Neural cell (in vitro differentiated cells): Measurements from ENCODE around the gene CDRT4.

Experiments
- EP300 ChIP-seq: fragments of 450-650 bp; conservative IDR thresholded peaks from 2 replicates; pipeline ENCODE4 v1.6.1; 2014; ENCODE audit warnings: antibody characterized with exemption, mild to moderate bottlenecking, moderate library complexity; ENCODE audit not compliant: poor library complexity, severe bottlenecking
- POLR2AphosphoS5 ChIP-seq: IDR thresholded peaks from 2 replicates; pipeline ENCODE4 v1.6.1; 2012
- SMC3 ChIP-seq: fragments of 450-650 bp; conservative IDR thresholded peaks from 2 replicates; pipeline ENCODE4 v1.6.1; 2014; ENCODE audit warnings: antibody characterized with exemption, mild to moderate bottlenecking, moderate library complexity; ENCODE audit not compliant: poor library complexity
- TF ChIP-seq, protein P1 (sequence below): fragments of 450-650 bp; IDR thresholded peaks from 2 replicates; pipeline ENCODE4 v1.5.1; 2014; ENCODE audit warnings: antibody characterized with exemption, mild to moderate bottlenecking, moderate library complexity; ENCODE audit not compliant: poor library complexity, severe bottlenecking
- TF ChIP-seq, protein P2 (sequence below): IDR thresholded peaks from 2 replicates; pipeline ENCODE4 v1.6.1; 2012; ENCODE audit warnings: borderline replicate concordance

DNA sequence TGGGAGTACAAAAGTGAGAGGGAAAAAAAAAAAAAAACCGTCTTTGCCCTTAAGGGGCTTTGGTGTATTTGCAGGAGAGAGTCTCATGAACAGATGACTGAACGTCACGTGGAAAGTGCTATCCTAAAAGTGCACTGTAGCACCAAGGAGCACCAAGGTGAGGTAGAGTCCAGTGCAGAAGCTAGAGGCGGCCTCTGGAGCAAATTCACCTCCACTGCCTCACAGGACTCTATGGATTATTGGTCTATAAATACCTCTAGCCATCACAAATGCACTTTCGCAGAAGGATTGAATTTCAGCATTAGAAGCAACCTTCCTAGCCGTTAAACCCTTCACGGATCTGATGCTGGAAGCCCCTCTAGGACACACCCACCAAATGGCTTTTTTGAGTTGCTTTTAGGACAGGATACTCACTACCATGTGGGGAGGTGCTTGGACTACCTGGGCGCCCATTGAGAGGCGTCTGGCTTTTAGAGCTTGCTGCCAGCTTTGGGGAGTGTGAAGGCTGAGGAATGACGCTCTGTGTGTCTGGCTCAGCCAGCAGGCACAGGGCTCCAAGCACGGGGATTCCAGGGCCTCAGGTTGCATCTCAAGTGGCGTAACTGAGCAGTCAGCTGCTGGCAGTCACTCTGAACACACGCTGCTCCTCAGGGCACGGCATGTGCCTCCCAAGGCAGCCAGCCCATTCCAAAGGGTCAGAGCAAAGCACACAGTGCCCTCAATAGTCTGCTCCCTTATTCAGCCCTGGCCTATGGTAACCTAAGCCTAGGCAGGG is 52.7 kb downstream of the CDRT4 start:
- TF ChIP-seq, protein P1, sequence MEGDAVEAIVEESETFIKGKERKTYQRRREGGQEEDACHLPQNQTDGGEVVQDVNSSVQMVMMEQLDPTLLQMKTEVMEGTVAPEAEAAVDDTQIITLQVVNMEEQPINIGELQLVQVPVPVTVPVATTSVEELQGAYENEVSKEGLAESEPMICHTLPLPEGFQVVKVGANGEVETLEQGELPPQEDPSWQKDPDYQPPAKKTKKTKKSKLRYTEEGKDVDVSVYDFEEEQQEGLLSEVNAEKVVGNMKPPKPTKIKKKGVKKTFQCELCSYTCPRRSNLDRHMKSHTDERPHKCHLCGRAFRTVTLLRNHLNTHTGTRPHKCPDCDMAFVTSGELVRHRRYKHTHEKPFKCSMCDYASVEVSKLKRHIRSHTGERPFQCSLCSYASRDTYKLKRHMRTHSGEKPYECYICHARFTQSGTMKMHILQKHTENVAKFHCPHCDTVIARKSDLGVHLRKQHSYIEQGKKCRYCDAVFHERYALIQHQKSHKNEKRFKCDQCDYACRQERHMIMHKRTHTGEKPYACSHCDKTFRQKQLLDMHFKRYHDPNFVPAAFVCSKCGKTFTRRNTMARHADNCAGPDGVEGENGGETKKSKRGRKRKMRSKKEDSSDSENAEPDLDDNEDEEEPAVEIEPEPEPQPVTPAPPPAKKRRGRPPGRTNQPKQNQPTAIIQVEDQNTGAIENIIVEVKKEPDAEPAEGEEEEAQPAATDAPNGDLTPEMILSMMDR: no peak
- TF ChIP-seq POLR2AphosphoS5: no peak
- TF ChIP-seq SMC3: no peak
- TF ChIP-seq, protein P2, sequence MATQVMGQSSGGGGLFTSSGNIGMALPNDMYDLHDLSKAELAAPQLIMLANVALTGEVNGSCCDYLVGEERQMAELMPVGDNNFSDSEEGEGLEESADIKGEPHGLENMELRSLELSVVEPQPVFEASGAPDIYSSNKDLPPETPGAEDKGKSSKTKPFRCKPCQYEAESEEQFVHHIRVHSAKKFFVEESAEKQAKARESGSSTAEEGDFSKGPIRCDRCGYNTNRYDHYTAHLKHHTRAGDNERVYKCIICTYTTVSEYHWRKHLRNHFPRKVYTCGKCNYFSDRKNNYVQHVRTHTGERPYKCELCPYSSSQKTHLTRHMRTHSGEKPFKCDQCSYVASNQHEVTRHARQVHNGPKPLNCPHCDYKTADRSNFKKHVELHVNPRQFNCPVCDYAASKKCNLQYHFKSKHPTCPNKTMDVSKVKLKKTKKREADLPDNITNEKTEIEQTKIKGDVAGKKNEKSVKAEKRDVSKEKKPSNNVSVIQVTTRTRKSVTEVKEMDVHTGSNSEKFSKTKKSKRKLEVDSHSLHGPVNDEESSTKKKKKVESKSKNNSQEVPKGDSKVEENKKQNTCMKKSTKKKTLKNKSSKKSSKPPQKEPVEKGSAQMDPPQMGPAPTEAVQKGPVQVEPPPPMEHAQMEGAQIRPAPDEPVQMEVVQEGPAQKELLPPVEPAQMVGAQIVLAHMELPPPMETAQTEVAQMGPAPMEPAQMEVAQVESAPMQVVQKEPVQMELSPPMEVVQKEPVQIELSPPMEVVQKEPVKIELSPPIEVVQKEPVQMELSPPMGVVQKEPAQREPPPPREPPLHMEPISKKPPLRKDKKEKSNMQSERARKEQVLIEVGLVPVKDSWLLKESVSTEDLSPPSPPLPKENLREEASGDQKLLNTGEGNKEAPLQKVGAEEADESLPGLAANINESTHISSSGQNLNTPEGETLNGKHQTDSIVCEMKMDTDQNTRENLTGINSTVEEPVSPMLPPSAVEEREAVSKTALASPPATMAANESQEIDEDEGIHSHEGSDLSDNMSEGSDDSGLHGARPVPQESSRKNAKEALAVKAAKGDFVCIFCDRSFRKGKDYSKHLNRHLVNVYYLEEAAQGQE: no peak
- TF ChIP-seq EP300: no peak
